ENCODE results near the gene GPATCH8.
A peak's percentile ranks its signal among the peaks of the same experiment; 100 is the strongest.
"Not testable (repeated sequence)": the region's sequence is repeated elsewhere in the genome, so short reads cannot be mapped to it uniquely, and the experiment has no call there.

Gene GPATCH8

GRCh38 chr17:44539673-44540072 lies 36.5 kb upstream of the GPATCH8 start:
- DNase-seq (ENCODE audit: low read depth), result no peak
- no peak for TF ChIP-seq CTCF (IDR thresholded peaks at IDR 0.05; ENCODE audit: low read depth, low read length, missing control alignments)
- H3K4me3 ChIP-seq (ENCODE audit: low read depth, low read length), result no peak overlapping the region
- in situ Hi-C loops (cut with HindIII; ENCODE audit: low sequenced_read_pairs), result no loop called here

- H3K4me3 ChIP-seq (ENCODE audit: low read depth, low read length); DNase-seq (ENCODE audit: low read depth); in situ Hi-C loops (cut with HindIII; ENCODE audit: low sequenced_read_pairs): not testable (repeated sequence)
Measured at GRCh38 chr17:44537922-44538321, 34.7 kb upstream of the GPATCH8 start.

GRCh38 chr17:44536090-44536953 lies 33.1 kb upstream of the GPATCH8 start:
- no peak for DNase-seq (ENCODE audit: low read depth)
- in situ Hi-C loops (cut with HindIII; ENCODE audit: low sequenced_read_pairs), result no loop called here
- no peak for TF ChIP-seq CTCF (IDR thresholded peaks at IDR 0.05; ENCODE audit: low read depth, low read length, missing control alignments)
- H3K4me3 ChIP-seq (ENCODE audit: low read depth, low read length), result no peak overlapping the region

- peak; percentile 72 for DNase-seq (ENCODE audit: low read depth)
- H3K4me3 ChIP-seq (ENCODE audit: low read depth, low read length), result no peak overlapping the region
- in situ Hi-C loops (cut with HindIII; ENCODE audit: low sequenced_read_pairs), result loop anchor here (5.0 kb wide), 1 partner anchor 99 kb away; no protein-coding TSS in a partner anchor
- TF ChIP-seq CTCF (IDR thresholded peaks at IDR 0.05; ENCODE audit: low read depth, low read length, missing control alignments), result peak; percentile 92
Measured at GRCh38 chr17:44533533-44534246, 30.5 kb upstream of the GPATCH8 start.

GRCh38 chr17:44530896-44531418 lies 27.8 kb upstream of the GPATCH8 start:
- DNase-seq (ENCODE audit: low read depth), result no peak
- H3K4me3 ChIP-seq (ENCODE audit: low read depth, low read length), result no peak overlapping the region
- no peak for TF ChIP-seq CTCF (IDR thresholded peaks at IDR 0.05; ENCODE audit: low read depth, low read length, missing control alignments)
- in situ Hi-C loops (cut with HindIII; ENCODE audit: low sequenced_read_pairs), result loop anchor here (5.0 kb wide), 1 partner anchor 101 kb away; no protein-coding TSS in a partner anchor

GRCh38 chr17:44529864-44530263 lies 26.7 kb upstream of the GPATCH8 start:
- no peak for TF ChIP-seq CTCF (IDR thresholded peaks at IDR 0.05; ENCODE audit: low read depth, low read length, missing control alignments)
- in situ Hi-C loops (cut with HindIII; ENCODE audit: low sequenced_read_pairs), result loop anchor here (5.0 kb wide), 1 partner anchor 102 kb away; no protein-coding TSS in a partner anchor
- no peak for DNase-seq (ENCODE audit: low read depth)
- H3K4me3 ChIP-seq (ENCODE audit: low read depth, low read length), result no peak overlapping the region
